HCT116 (cell line): Measurements from ENCODE around the gene ENPP5. TPM values are rescaled to one million over a fixed set of nuclear protein-coding genes. Genes with fewer than 3 reads are reported as not detected.

ENCODE experiments used
- ATAC-seq: fragments of 200-7000 bp; cut with Tn5 transposase; 2 replicates; pipeline ENCODE4 v1.9.1; 2020; ENCODE audit warnings: mild to moderate bottlenecking, moderate library complexity
- BruUV-seq: library from RNA; stranded (reverse); fragments of 400-500 nt; replicated peaks from 2 replicates; lab custom pipeline; 2021; lab: Mats Ljungman, UMichigan
- CTCF ChIA-PET: fragments of 300-600 bp; sonication (Branson Sonifier 250); formaldehyde crosslinking; loops from one replicate; lab custom pipeline; 2021; ENCODE audit warnings: antibody characterized with exemption; lab: Charles Lee
- POLR2A ChIA-PET: fragments of 300-600, 350-600 bp; sonication (Branson Sonifier 250); formaldehyde crosslinking; loops from one replicate; lab custom pipeline; 2021; ENCODE audit warnings: antibody characterized with exemption; lab: Charles Lee
- RAD21 ChIA-PET, 2 experiments: fragments of 300-600 bp; sonication (Branson Sonifier 250); formaldehyde crosslinking; loops; one replicate each; lab custom pipeline; 2023; ENCODE audit warnings: low total read pairs in 2 of 2; ENCODE audit not compliant: uncharacterized antibody in 2 of 2, unreplicated experiment in 2 of 2, low non-redundant PET in 1 of 2; lab: Charles Lee
- DNase-seq: peaks from one replicate; pipeline ENCODE4 v3.0.0-alpha.2; 2010; ENCODE audit warnings: low read depth, low spot score
- H2AFZ ChIP-seq: fragments of 200-600 bp; shearing (Covaris generic), sonication (generic); 2 replicates; pipeline ENCODE4 v1.6.1; 2017; ENCODE audit warnings: low read depth, mixed run types, mixed read lengths, antibody characterized with exemption, low read length; ENCODE audit not compliant: poor library complexity, severe bottlenecking
- H3K27ac ChIP-seq: 2 replicates; pipeline ENCODE4 v1.5.1; 2012; ENCODE audit warnings: low read depth, low read length
- H3K27me3 ChIP-seq: fragments of 200-600 bp; sonication (generic); 2 replicates; pipeline ENCODE4 v1.6.1; 2016; ENCODE audit warnings: mixed run types, low read length, mixed read lengths; ENCODE audit not compliant: insufficient read depth
- H3K36me3 ChIP-seq, 2 experiments: fragments of 200-500 bp in 1 of 2; fragments of 200-600 bp in 1 of 2; sonication (Bioruptor generic) in 1 of 2; sonication (generic) in 1 of 2; 2 replicates each; pipeline versions ENCODE4 v1.5.1 to v1.6.1; 2014 to 2016; ENCODE audit warnings: low read length in 2 of 2, inconsistent platforms in 1 of 2, mixed read lengths in 1 of 2, mixed run types in 1 of 2; ENCODE audit not compliant: insufficient read depth in 2 of 2, control insufficient read depth in 1 of 2
- H3K4me1 ChIP-seq, 2 experiments: fragments of 200-600 bp in 1 of 2; sonication (generic) in 1 of 2; 2 replicates each; pipeline versions ENCODE4 v1.5.1 to v1.6.1; 2012 to 2017; ENCODE audit warnings: low read length in 2 of 2, inconsistent platforms in 1 of 2, mild to moderate bottlenecking in 1 of 2, mixed read lengths in 1 of 2, mixed run types in 1 of 2, moderate library complexity in 1 of 2; ENCODE audit not compliant: insufficient read depth in 2 of 2, control insufficient read depth in 1 of 2
- H3K4me2 ChIP-seq: fragments of 200-600 bp; sonication (generic); 2 replicates; pipeline ENCODE4 v1.6.1; 2017; ENCODE audit warnings: mixed run types, low read length, mixed read lengths
- H3K4me3 ChIP-seq, 2 experiments: fragments of 200-600 bp in 1 of 2; sonication (generic) in 1 of 2; replicated peaks in 1 of 2; 2 replicates each; pipeline ENCODE4 v1.5.1; 2011 to 2016; ENCODE audit warnings: low read length in 2 of 2, control low read depth in 1 of 2, low read depth in 1 of 2, mild to moderate bottlenecking in 1 of 2, mixed read lengths in 1 of 2, mixed run types in 1 of 2
- H3K79me2 ChIP-seq: fragments of 200-600 bp; sonication (generic); 2 replicates; pipeline ENCODE4 v1.6.1; 2017; ENCODE audit warnings: mild to moderate bottlenecking, mixed run types, low read length, moderate library complexity, mixed read lengths; ENCODE audit not compliant: insufficient read depth
- H3K9ac ChIP-seq: fragments of 200-600 bp; sonication (generic); 2 replicates; pipeline ENCODE4 v1.6.1; 2016; ENCODE audit warnings: low read length, mixed read lengths
- H3K9me2 ChIP-seq: fragments of 200-600 bp; sonication (generic), shearing (Covaris generic); 2 replicates; pipeline ENCODE4 v1.6.1; 2017; ENCODE audit warnings: mixed run types, mild to moderate bottlenecking, moderate library complexity; ENCODE audit not compliant: insufficient read depth
- H3K9me3 ChIP-seq, 2 experiments: fragments of 200-500 bp in 1 of 2; fragments of 200-600 bp in 1 of 2; sonication (Bioruptor generic) in 1 of 2; sonication (generic) in 1 of 2; 2 replicates each; pipeline ENCODE4 v1.6.1; 2014 to 2017; ENCODE audit warnings: low read length in 2 of 2, mixed read lengths in 2 of 2, inconsistent platforms in 1 of 2, low read depth in 1 of 2, mild to moderate bottlenecking in 1 of 2, mixed run types in 1 of 2, moderate library complexity in 1 of 2; ENCODE audit not compliant: control insufficient read depth in 1 of 2, insufficient read depth in 1 of 2
- H4K20me1 ChIP-seq: fragments of 200-600 bp; sonication (generic), shearing (Covaris generic); 2 replicates; pipeline ENCODE4 v1.6.1; 2017; ENCODE audit warnings: mixed run types, mild to moderate bottlenecking, moderate library complexity; ENCODE audit not compliant: insufficient read depth
- CBX3 ChIP-seq: IDR thresholded peaks from 2 replicates; pipeline ENCODE4 v1.6.1; 2012; ENCODE audit warnings: low read depth
- CEBPB ChIP-seq: IDR thresholded peaks from 2 replicates; pipeline ENCODE4 v1.6.1; 2012; ENCODE audit warnings: low read depth
- EGR1 ChIP-seq: IDR thresholded peaks from 2 replicates; pipeline ENCODE4 v1.6.1; 2012; ENCODE audit warnings: low read depth
- ELF1 ChIP-seq: IDR thresholded peaks from 2 replicates; pipeline ENCODE4 v1.6.1; 2012; ENCODE audit warnings: low read depth, borderline replicate concordance
- EZH2phosphoT487 ChIP-seq: fragments of 200-600 bp; IDR thresholded peaks from 2 replicates; pipeline ENCODE4 v1.6.1; 2018; ENCODE audit warnings: antibody characterized with exemption, borderline replicate concordance
- RAD21 ChIP-seq: IDR thresholded peaks from 2 replicates; pipeline ENCODE4 v1.6.1; 2012; ENCODE audit warnings: low read depth, mild to moderate bottlenecking
- TCF7L2 ChIP-seq: IDR thresholded peaks from 2 replicates; pipeline ENCODE4 v1.7.0; 2011; ENCODE audit warnings: borderline replicate concordance, inconsistent platforms; ENCODE audit not compliant: insufficient read depth, insufficient read length; ENCODE audit errors: extremely low read depth
- intact Hi-C: fragments of 100-400 bp; cut with micrococcal nuclease; formaldehyde crosslinking; loops from 2 replicates; pipeline ENCODE4 v1.10.0; 2022
- total RNA-seq: library from RNA; stranded (reverse); gene quantifications from one replicate; pipeline ENCODE4 v1.2.1, GENCODE V29; 2021; ENCODE audit not compliant: unreplicated experiment

Gene ENPP5
- total RNA-seq, 1 experiment from 2014 or later = 4.5 TPM

DNA sequence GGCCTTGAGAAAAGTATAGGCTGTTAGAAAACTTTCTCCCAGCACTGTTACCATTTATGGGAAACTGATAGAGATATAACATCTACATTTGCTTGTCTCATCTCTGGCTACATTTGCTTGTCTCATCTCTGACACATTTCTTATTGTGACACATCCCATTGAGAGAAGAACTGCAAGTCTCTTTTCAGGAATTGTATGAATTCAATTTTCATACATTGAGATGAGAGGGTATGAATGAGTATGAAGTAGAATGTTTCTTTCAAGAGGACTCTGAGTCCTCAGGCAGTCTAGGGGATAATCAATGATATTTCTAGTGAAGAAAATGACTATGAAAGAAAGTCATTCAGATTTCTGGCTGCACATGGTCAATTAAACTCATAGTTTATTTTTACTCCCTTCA lies 37.5 kb upstream of the ENPP5 start:
- ATAC-seq (no peak), DNase-seq (no peak)
- intact Hi-C loops = no loop called here
- H3K4me2 ChIP-seq = no peak overlapping the region
- no peaks in the 10 kb centered on the region for H3K9me2 ChIP-seq
- no peaks in the 10 kb centered on the region for H4K20me1 ChIP-seq
- no peak overlapping the region for H3K27ac ChIP-seq
- no peaks in the 10 kb centered on the region for H3K4me1 ChIP-seq
- ChIA-PET RAD21 (no interaction called here), POLR2A (no interaction called here), CTCF (interaction anchor here (2.4 kb wide), 1 partner anchor 118 kb away, joined by 10 read pairs; no protein-coding TSS in a partner anchor)
- no peaks in the 10 kb centered on the region for H3K36me3 ChIP-seq
- BruUV-seq = no TSS peak
- H3K9ac ChIP-seq = no peak overlapping the region
- H2AFZ ChIP-seq = no peak overlapping the region
- H3K79me2 ChIP-seq = no peaks in the 10 kb centered on the region
- no peak for TF ChIP-seq ELF1
- no peaks in the 10 kb centered on the region for H3K9me3 ChIP-seq
- H3K27me3 ChIP-seq = no peaks in the 10 kb centered on the region
- H3K4me3 ChIP-seq = no peak overlapping the region

GRCh38 chr6:46207174-46207573 lies 36.4 kb upstream of the ENPP5 start:
- Histone ChIP-seq H3K9me2 (no peaks in the 10 kb centered on the region), H3K9me3 (no peaks in the 10 kb centered on the region), H3K9ac (no peak overlapping the region), H3K4me1 (no peaks in the 10 kb centered on the region), H3K36me3 (no peaks in the 10 kb centered on the region), H3K4me2 (no peak overlapping the region), H3K4me3 (no peak overlapping the region), H3K79me2 (no peaks in the 10 kb centered on the region), H2AFZ (no peak overlapping the region), H3K27me3 (no peaks in the 10 kb centered on the region), H3K27ac (no peak overlapping the region), H4K20me1 (no peaks in the 10 kb centered on the region)
- intact Hi-C loops = no loop called here
- TF ChIP-seq RAD21 (peak; percentile 40), CBX3 (no peak), EZH2phosphoT487 (no peak), EGR1 (no peak), TCF7L2 (no peak), ELF1 (no peak), CEBPB (no peak)
- ChIA-PET CTCF (interaction anchor here (0.9 to 2.4 kb wide), 2 partner anchors 14 to 117 kb away, joined by 3 to 10 read pairs; no protein-coding TSS in a partner anchor), RAD21 (interaction anchor here (0.5 to 1.0 kb wide), 2 partner anchors 77 to 117 kb away, joined by 3 to 5 read pairs; partner anchors contain the start of gene ENPP4 (in 1 of the 2)), POLR2A (no interaction called here)
- ATAC-seq (no peak), DNase-seq (no peak)
- no TSS peak for BruUV-seq
